Natural killer cell (primary cell): ENCODE measurements around the gene LDHAL6B. TPM values are rescaled to one million over a fixed set of nuclear protein-coding genes. Genes with fewer than 3 reads are reported as not detected.

ENCODE experiments used
- ATAC-seq, 3 donors: fragments of 150-1000 bp in 2 of 3; fragments of 200-7000 bp in 1 of 3; cut with Tn5 transposase; 1 replicate in 1 of 3; 2 replicates in 2 of 3; pipeline ENCODE4 v1.10.0; 2021; ENCODE audit warnings: mild to moderate bottlenecking in 2 of 3, moderate library complexity in 2 of 3
- DNase-seq, 2 donors: peaks; one replicate each; pipeline versions ENCODE4 v3.0.0 to v3.0.0-alpha.2; 2013 to 2021; ENCODE audit warnings: mixed read lengths in 1 of 2
- H3K27ac ChIP-seq: one replicate; pipeline ENCODE4 v1.5.1; 2013; ENCODE audit warnings: mild to moderate bottlenecking, low read length
- H3K27me3 ChIP-seq: one replicate; pipeline ENCODE4 v1.6.1; 2013; ENCODE audit warnings: low read length; ENCODE audit not compliant: control insufficient read depth, insufficient read depth
- H3K36me3 ChIP-seq: one replicate; pipeline ENCODE4 v1.6.1; 2013; ENCODE audit warnings: low read length; ENCODE audit not compliant: control insufficient read depth, insufficient read depth
- H3K4me1 ChIP-seq: one replicate; pipeline ENCODE4 v1.6.1; 2013; ENCODE audit warnings: low read length; ENCODE audit not compliant: control insufficient read depth, insufficient read depth
- H3K4me3 ChIP-seq: one replicate; pipeline ENCODE4 v1.5.1; 2013; ENCODE audit warnings: low read length
- H3K9me3 ChIP-seq: one replicate; pipeline ENCODE4 v1.6.1; 2013; ENCODE audit warnings: low read length; ENCODE audit not compliant: control insufficient read depth, insufficient read depth
- H3K27ac Mint-ChIP-seq, 2 donors: one replicate each; pipeline ENCODE4 v1.8.0; 2022; ENCODE audit warnings: mild to moderate bottlenecking in 2 of 2, mixed read lengths in 2 of 2, moderate library complexity in 1 of 2
- H3K27me3 Mint-ChIP-seq, 2 donors: one replicate each; pipeline ENCODE4 v1.8.0; 2022; ENCODE audit warnings: low read depth in 2 of 2, mixed read lengths in 2 of 2
- H3K36me3 Mint-ChIP-seq: one replicate; pipeline ENCODE4 v1.8.0; 2022; ENCODE audit warnings: mixed read lengths
- H3K4me1 Mint-ChIP-seq, 2 donors: one replicate each; pipeline ENCODE4 v1.8.0; 2022; ENCODE audit warnings: mixed read lengths in 2 of 2
- H3K4me3 Mint-ChIP-seq: one replicate; pipeline ENCODE4 v1.8.0; 2022; ENCODE audit warnings: mild to moderate bottlenecking, moderate library complexity, mixed read lengths
- H3K9me3 Mint-ChIP-seq, 2 donors: one replicate each; pipeline ENCODE4 v1.8.0; 2022; ENCODE audit warnings: mixed read lengths in 2 of 2
- WGBS: methylation state at CpG from one replicate; pipeline ENCODE4 v1.1.7; 2013; ENCODE audit warnings: missing lambda C conversion rate; ENCODE audit not compliant: insufficient coverage; 5-methylcytosine and 5-hydroxymethylcytosine counted together
- intact Hi-C: fragments of 100-400 bp; cut with micrococcal nuclease; formaldehyde crosslinking; loops from one replicate; pipeline ENCODE4 v1.14.2; 2022
- total RNA-seq, 4 donors: library from RNA; stranded (reverse); fragments of 120-200 nt in 1 of 4; gene quantifications; one replicate each; pipeline versions ENCODE4 v1.2.3 to v1.2.4, GENCODE V29; 2013 to 2022
- TF ChIP-seq, protein P1 (sequence below): fragments of 200-600 bp; IDR thresholded peaks from one replicate; pipeline ENCODE4 v1.8.0; 2022; ENCODE audit warnings: antibody characterized with exemption

Gene LDHAL6B
- total RNA-seq, 3 donors from 2014 or later (not counting 1 experiment from before 2014, with no cell fraction given), result not detected

DNA sequence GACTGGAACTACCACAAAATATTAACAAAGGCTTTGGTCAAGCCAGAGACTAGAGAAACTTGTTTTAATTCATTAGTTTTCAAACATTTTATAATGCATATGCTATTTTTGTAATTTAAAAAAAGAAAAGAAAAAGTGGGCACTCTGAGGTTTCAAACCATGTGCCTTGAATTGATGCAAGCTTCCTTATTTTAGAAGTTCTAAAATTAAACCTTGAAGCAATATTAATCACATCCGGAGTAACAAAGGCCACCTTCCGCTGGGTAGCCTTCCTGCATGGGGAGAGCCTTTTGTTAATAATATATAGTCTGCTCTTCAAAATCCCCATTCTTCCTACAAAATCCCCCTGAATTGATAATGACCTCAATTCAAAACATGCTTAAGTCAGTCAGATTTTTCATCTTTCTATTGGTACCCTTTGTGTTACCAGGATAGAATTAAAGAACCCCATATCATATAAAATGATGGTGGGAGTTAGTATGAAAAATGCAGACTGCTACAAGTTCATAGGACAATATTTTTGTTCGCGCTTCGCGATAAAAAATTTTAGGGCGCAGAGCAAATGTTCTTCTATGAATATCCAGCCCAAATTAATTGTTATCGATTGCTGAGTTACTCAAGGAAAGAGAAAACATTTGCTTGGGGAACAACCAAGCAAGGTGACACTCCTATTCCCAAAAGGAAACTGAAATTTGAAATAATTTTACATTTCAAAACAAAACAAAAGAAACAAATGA is 30.6 kb downstream of the LDHAL6B start:
- intact Hi-C loops, result no loop called here
- H3K9me3 ChIP-seq, result no peaks in the 10 kb centered on the region
- no peaks in the 10 kb centered on the region for H3K36me3 Mint-ChIP-seq
- DNase-seq, result no peak
- H3K4me1 ChIP-seq, result no peaks in the 10 kb centered on the region
- peaks cover 0 to 2% of the 10 kb centered on the region in 2 donors for H3K27me3 Mint-ChIP-seq
- H3K4me3 ChIP-seq, result no peak overlapping the region
- no peak overlapping the region for H3K27ac Mint-ChIP-seq
- no peaks in the 10 kb centered on the region for H3K27me3 ChIP-seq
- no peaks in the 10 kb centered on the region for H3K36me3 ChIP-seq
- 85% methylated on average over 7 of the region's 8 CpGs for WGBS
- no peaks in the 10 kb centered on the region for H3K9me3 Mint-ChIP-seq
- H3K4me1 Mint-ChIP-seq, result peaks cover 5 to 6% of the 10 kb centered on the region in 2 donors
- TF ChIP-seq, protein P1, sequence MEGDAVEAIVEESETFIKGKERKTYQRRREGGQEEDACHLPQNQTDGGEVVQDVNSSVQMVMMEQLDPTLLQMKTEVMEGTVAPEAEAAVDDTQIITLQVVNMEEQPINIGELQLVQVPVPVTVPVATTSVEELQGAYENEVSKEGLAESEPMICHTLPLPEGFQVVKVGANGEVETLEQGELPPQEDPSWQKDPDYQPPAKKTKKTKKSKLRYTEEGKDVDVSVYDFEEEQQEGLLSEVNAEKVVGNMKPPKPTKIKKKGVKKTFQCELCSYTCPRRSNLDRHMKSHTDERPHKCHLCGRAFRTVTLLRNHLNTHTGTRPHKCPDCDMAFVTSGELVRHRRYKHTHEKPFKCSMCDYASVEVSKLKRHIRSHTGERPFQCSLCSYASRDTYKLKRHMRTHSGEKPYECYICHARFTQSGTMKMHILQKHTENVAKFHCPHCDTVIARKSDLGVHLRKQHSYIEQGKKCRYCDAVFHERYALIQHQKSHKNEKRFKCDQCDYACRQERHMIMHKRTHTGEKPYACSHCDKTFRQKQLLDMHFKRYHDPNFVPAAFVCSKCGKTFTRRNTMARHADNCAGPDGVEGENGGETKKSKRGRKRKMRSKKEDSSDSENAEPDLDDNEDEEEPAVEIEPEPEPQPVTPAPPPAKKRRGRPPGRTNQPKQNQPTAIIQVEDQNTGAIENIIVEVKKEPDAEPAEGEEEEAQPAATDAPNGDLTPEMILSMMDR, result no peak
- H3K27ac ChIP-seq, result no peak overlapping the region
- ATAC-seq, result no peak
- no peak overlapping the region for H3K4me3 Mint-ChIP-seq

DNA sequence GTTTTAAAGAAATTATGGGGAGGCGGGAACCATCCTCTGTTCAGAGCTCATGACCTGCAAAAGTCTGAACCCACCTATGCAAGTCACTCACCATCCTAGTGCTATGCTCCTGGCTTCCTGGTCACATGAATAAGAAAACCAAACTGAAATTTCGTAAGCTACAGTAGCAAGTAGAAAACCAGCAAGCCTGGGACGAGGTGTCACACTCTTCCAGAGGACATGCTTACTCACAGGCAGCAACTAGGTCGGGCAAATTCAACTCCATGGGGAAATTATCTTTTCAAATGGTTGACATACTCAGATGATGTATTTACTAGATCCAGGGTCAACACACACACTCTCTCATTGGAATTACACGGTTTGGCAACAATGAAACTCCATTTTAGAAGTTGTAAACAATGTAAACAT is 31.3 kb downstream of the LDHAL6B start:
- peaks cover 5 to 6% of the 10 kb centered on the region in 2 donors for H3K4me1 Mint-ChIP-seq
- intact Hi-C loops, result no loop called here
- DNase-seq (no peak), ATAC-seq (no peak)
- no peak overlapping the region for H3K4me3 ChIP-seq
- H3K4me1 ChIP-seq, result no peaks in the 10 kb centered on the region
- no peaks in the 10 kb centered on the region for H3K27me3 ChIP-seq
- H3K9me3 Mint-ChIP-seq, result no peaks in the 10 kb centered on the region
- no peak overlapping the region for H3K27ac Mint-ChIP-seq
- no peaks in the 10 kb centered on the region for H3K36me3 Mint-ChIP-seq
- 84% methylated on average over 5 of the region's 5 CpGs for WGBS
- H3K27ac ChIP-seq, result no peak overlapping the region
- no peak overlapping the region for H3K4me3 Mint-ChIP-seq
- TF ChIP-seq, protein P1, result no peak
- H3K9me3 ChIP-seq, result no peaks in the 10 kb centered on the region
- H3K27me3 Mint-ChIP-seq, result peaks cover 0 to 2% of the 10 kb centered on the region in 2 donors
- no peaks in the 10 kb centered on the region for H3K36me3 ChIP-seq

DNA sequence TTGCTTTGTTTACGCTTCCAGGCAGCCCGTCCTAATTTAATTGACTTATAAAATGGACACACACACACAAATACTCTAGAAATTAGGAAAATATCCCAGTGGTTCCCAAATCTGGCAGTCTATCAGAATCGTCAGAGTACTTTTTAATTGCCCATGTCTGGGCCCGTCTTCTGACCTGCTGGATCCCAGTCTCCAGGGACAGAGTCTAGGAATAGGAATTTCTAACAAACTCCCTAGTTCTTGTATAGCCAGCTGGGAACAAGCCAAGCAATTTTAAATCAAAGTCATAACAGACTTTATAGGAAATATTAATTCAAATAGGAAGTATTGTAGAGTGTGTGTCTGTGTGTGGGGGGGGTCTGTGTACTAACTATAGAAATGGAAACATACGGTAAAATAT is 33.4 kb downstream of the LDHAL6B start:
- no peak overlapping the region for H3K4me3 ChIP-seq
- intact Hi-C loops, result loop anchor here (10.0 kb wide), 1 partner anchor 255 kb away; the partner anchor contains the start of gene RNF111

More for the DNA sequence above, 33.4 kb downstream of the LDHAL6B start:
- DNase-seq (no peak), ATAC-seq (no peak)
- TF ChIP-seq, protein P1, result no peak
- Histone ChIP-seq H3K27ac (no peak overlapping the region), H3K4me1 (no peaks in the 10 kb centered on the region), H3K36me3 (no peaks in the 10 kb centered on the region), H3K9me3 (no peaks in the 10 kb centered on the region), H3K27me3 (no peaks in the 10 kb centered on the region)
- Mint-ChIP-seq H3K4me3 (no peak overlapping the region), H3K27me3 (peaks cover 0 to 2% of the 10 kb centered on the region in 2 donors), H3K4me1 (peaks cover 5 to 6% of the 10 kb centered on the region in 2 donors), H3K9me3 (no peaks in the 10 kb centered on the region), H3K27ac (no peak overlapping the region), H3K36me3 (no peaks in the 10 kb centered on the region)
- WGBS, result 98% methylated on average over 5 of the region's 5 CpGs
